WTC11 (cell line): ENCODE results near the gene GRAP. TPM values are rescaled to one million over a fixed set of nuclear protein-coding genes. Genes with fewer than 3 reads are reported as not detected.
"Not testable (repeated sequence)": the region's sequence is repeated elsewhere in the genome, so short reads cannot be mapped to it uniquely, and the experiment has no call there.

ENCODE experiments used
- ATAC-seq: fragments of 200-7000 bp; cut with Tn5 transposase; 2 replicates; pipeline ENCODE4 v1.10.0; 2021; ENCODE audit warnings: mild to moderate bottlenecking, moderate library complexity
- CTCF ChIA-PET: fragments of 300-600 bp; sonication (Branson Sonifier 250); formaldehyde crosslinking; loops from one replicate; lab custom pipeline; 2021; ENCODE audit warnings: antibody characterized with exemption; lab: Charles Lee
- POLR2A ChIA-PET: fragments of 350-600 bp; sonication (Branson Sonifier 250); formaldehyde crosslinking; loops from one replicate; lab custom pipeline; 2021; ENCODE audit warnings: antibody characterized with exemption; lab: Charles Lee
- DNase-seq: peaks from one replicate; pipeline ENCODE4 v3.0.0; 2021; ENCODE audit warnings: low spot score
- H3K27ac Mint-ChIP-seq: 2 replicates; pipeline ENCODE4 v1.8.0; 2021; ENCODE audit warnings: mixed read lengths
- H3K27me3 Mint-ChIP-seq: 2 replicates; pipeline ENCODE4 v1.8.0; 2021; ENCODE audit warnings: low read depth, mild to moderate bottlenecking, moderate library complexity, mixed read lengths
- H3K36me3 Mint-ChIP-seq: 2 replicates; pipeline ENCODE4 v1.8.0; 2021; ENCODE audit warnings: mixed read lengths
- H3K4me1 Mint-ChIP-seq: 2 replicates; pipeline ENCODE4 v1.8.0; 2022; ENCODE audit warnings: mixed read lengths
- H3K4me3 Mint-ChIP-seq: 2 replicates; pipeline ENCODE4 v1.8.0; 2021; ENCODE audit warnings: mild to moderate bottlenecking, moderate library complexity, mixed read lengths
- H3K9me3 Mint-ChIP-seq: 2 replicates; pipeline ENCODE4 v1.8.0; 2021; ENCODE audit warnings: mixed read lengths
- total RNA-seq: library from RNA; stranded (reverse); gene quantifications from 3 replicates; pipeline ENCODE4 v1.2.3, GENCODE V29; 2021

GRAP gene
- total RNA-seq, 1 experiment from 2014 or later: 0.59 TPM

DNA sequence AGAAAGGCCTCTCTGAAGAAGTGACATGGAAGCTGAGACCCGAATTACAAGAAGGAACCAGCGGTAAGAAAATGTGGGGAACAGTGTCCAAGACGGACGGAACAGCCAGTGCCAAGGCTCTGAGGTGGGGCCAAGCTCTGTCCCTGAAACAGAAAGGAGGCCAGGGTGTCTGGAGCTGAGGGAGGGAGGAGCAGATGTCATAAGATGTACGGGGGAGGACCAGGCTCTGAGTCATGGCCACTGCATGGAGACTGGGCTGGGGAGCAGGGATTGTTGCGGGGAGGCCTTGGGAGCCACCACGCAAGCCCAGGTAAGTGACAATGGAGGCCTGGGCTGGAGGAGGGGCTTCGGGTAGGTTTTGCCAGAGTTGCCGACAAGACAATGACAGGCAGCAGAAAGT, 2.1 kb downstream of the GRAP start:
- H3K36me3 Mint-ChIP-seq, H3K27ac Mint-ChIP-seq, H3K4me3 Mint-ChIP-seq, POLR2A ChIA-PET, H3K9me3 Mint-ChIP-seq, H3K4me1 Mint-ChIP-seq, DNase-seq, CTCF ChIA-PET, H3K27me3 Mint-ChIP-seq, ATAC-seq: not testable (repeated sequence)

GRCh38 chr17:19043032-19043431, 3.7 kb downstream of the GRAP start:
- H3K36me3 Mint-ChIP-seq, ATAC-seq, H3K4me3 Mint-ChIP-seq, H3K27ac Mint-ChIP-seq, H3K27me3 Mint-ChIP-seq, CTCF ChIA-PET, DNase-seq, H3K9me3 Mint-ChIP-seq, POLR2A ChIA-PET, H3K4me1 Mint-ChIP-seq: not testable (repeated sequence)

DNA sequence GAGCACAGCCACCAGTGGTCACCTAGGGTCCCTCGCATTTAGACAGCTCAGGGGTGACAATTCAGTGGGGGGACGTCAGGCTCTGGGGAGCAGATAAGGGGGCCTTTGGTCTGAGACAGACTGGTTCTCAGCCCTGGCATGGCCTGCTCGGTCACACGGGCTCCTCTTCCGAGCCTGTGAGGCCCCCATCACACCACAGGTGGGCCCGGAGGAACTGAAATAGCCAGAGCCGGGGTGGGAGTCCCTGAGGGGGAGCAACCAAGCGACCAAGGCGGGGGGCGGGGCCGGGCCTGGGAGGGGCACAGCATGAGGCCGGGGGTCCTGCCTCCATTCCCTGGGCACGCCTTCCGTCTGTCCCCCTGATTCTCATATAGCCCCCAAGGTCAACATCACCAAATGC, 4.4 kb downstream of the GRAP start:
- H3K4me1 Mint-ChIP-seq, H3K27me3 Mint-ChIP-seq, CTCF ChIA-PET, H3K9me3 Mint-ChIP-seq, H3K27ac Mint-ChIP-seq, H3K4me3 Mint-ChIP-seq, DNase-seq, POLR2A ChIA-PET, H3K36me3 Mint-ChIP-seq, ATAC-seq: not testable (repeated sequence)

DNA sequence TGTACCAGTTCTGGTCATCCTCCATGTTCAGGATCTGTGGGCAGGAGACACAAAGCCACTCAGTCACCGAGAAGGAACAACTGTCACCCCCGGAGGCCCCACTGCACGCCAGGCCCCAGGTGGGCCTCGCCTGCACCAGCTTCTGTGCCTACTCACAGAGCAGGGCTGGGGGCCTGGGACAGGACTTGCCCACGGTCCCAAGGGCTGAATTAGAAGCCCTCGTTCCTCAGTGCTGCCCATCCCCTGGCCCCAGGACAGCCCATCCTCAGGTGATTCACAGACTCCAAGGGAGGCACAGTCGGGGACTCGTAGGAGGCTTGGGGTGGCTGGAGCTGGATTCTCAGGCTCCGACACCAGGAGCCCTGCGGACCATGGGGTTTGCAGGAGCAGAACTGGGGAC, 4.9 kb downstream of the GRAP start:
- H3K9me3 Mint-ChIP-seq, POLR2A ChIA-PET, H3K4me3 Mint-ChIP-seq, H3K27me3 Mint-ChIP-seq, DNase-seq, H3K27ac Mint-ChIP-seq, H3K36me3 Mint-ChIP-seq, ATAC-seq, CTCF ChIA-PET, H3K4me1 Mint-ChIP-seq: not testable (repeated sequence)

GRCh38 chr17:19040350-19040749, 6.4 kb downstream of the GRAP start:
- POLR2A ChIA-PET, H3K27me3 Mint-ChIP-seq, CTCF ChIA-PET, DNase-seq, H3K4me1 Mint-ChIP-seq, H3K27ac Mint-ChIP-seq, H3K9me3 Mint-ChIP-seq, H3K36me3 Mint-ChIP-seq, H3K4me3 Mint-ChIP-seq, ATAC-seq: not testable (repeated sequence)

DNA sequence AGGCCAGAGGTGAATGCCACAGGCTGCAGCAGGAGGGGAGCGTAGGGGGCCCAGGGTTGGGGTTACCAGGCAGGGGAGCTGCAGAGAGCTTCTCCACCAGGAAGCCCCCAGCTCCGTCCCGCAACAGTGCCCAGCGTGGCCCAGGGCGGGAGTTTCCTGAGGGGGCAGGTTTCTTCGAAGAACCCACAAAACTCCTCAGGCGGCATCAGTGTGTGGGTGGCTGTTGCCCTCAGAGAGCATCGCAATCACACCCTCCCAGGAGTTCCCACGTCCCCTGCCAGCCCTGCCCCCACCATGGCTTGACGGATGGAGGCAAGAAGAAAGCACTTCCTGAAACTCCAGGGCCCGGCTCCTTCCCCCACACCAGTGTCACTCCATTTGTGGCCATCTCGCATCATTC, 8.0 kb downstream of the GRAP start:
- peak; percentile 10; the same call in 1 of the 2 replicates for ATAC-seq
- H3K4me1 Mint-ChIP-seq, H3K36me3 Mint-ChIP-seq, CTCF ChIA-PET, H3K27ac Mint-ChIP-seq, H3K4me3 Mint-ChIP-seq, POLR2A ChIA-PET, H3K27me3 Mint-ChIP-seq, DNase-seq, H3K9me3 Mint-ChIP-seq: not testable (repeated sequence)

DNA sequence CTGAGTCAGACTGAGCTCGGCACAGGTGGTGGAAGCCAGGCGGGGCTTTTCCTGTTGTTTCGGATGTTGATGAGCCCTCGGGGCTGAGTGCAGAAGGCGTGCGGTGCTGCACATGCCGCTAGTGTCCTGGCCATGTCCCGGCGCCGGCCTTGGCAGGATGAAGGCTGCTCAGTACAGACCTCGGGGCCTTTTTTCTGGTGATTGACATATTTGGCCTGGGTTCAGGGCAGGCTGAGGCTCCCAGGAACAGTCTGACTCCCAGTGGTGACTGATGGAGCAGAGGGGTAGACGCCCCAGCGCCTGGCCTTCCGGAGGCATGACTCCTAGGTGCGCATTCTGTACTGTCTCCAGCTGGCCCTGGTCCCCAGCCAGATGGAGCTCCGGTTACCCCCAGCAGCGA, 8.8 kb downstream of the GRAP start:
- H3K4me1 Mint-ChIP-seq, DNase-seq, H3K9me3 Mint-ChIP-seq, H3K4me3 Mint-ChIP-seq, H3K36me3 Mint-ChIP-seq, CTCF ChIA-PET, POLR2A ChIA-PET, H3K27ac Mint-ChIP-seq, H3K27me3 Mint-ChIP-seq: not testable (repeated sequence)
- ATAC-seq: peak; percentile 13; the same call in 1 of the 2 replicates

- H3K27me3 Mint-ChIP-seq, H3K4me3 Mint-ChIP-seq, POLR2A ChIA-PET, H3K9me3 Mint-ChIP-seq, CTCF ChIA-PET, H3K36me3 Mint-ChIP-seq, H3K4me1 Mint-ChIP-seq, H3K27ac Mint-ChIP-seq, ATAC-seq, DNase-seq: not testable (repeated sequence)
These were observed 9.2 kb downstream of the GRAP start for GRCh38 chr17:19037547-19037946.

- H3K4me1 Mint-ChIP-seq, H3K4me3 Mint-ChIP-seq, H3K27ac Mint-ChIP-seq, POLR2A ChIA-PET, DNase-seq, H3K9me3 Mint-ChIP-seq, CTCF ChIA-PET, H3K27me3 Mint-ChIP-seq, H3K36me3 Mint-ChIP-seq, ATAC-seq: not testable (repeated sequence)
These were observed 10.6 kb downstream of the GRAP start for GRCh38 chr17:19036186-19036585.

DNA sequence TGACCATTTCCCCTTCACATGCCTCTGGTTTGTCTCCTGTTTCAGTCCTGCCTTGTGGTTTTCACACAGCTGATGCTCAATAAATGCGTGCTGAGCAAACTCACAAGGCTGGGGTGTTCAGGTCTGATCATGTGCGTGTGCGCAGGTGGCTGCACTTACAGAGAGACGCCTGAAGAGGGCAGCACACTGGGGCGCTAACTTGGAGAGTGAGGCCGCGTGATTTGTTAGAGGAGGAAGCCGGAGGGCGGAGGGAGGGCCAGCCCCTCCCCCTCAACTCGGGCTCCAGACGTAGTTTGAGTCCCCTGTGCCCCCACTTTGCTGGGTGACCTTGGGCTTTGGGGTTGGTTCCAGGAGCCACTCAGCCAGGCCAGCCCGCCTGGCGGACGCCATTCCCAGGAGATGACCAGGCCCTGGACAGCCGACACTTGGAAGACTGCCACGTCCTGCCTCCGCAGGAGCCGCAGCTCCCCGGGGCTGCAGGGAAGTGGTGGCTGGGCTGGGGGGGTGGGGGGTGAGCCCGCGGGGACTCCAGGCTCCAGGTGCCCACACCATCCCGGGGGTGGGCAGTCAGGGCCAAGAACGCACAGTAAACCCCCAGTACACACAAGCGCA, 14.3 kb downstream of the GRAP start:
- H3K4me3 Mint-ChIP-seq, DNase-seq, H3K27me3 Mint-ChIP-seq, POLR2A ChIA-PET, H3K27ac Mint-ChIP-seq, H3K36me3 Mint-ChIP-seq, CTCF ChIA-PET, H3K9me3 Mint-ChIP-seq, H3K4me1 Mint-ChIP-seq: not testable (repeated sequence)
- ATAC-seq: peak; percentile 60
